Left cardiac atrium (tissue), 4 donors: ENCODE measurements around the gene NUTM2D. TPM values are rescaled to one million over a fixed set of nuclear protein-coding genes. Genes with fewer than 3 reads are reported as not detected.
"Not testable (repeated sequence)": the region's sequence is repeated elsewhere in the genome, so short reads cannot be mapped to it uniquely, and the experiment has no call there.

ENCODE experiments used
- ATAC-seq, 2 donors: fragments of 200-7000 bp; cut with Tn5 transposase; one replicate each; pipeline ENCODE4 v1.9.1; 2020; ENCODE audit warnings: mild to moderate bottlenecking in 2 of 2, moderate library complexity in 2 of 2
- DNase-seq: peaks from one replicate; pipeline ENCODE4 v3.0.0-alpha.2; 2020
- intact Hi-C, 2 donors: fragments of 100-400 bp; cut with DNase I; formaldehyde crosslinking; loops; one replicate each; pipeline versions ENCODE4 v1.14.1 to v1.15.1; 2022 to 2023
- long read RNA-seq: library from polyadenylated mRNA; unstranded; transcript quantifications from one replicate; pipeline ENCODE4 v2.0.0, GENCODE V29; 2021
- total RNA-seq, 2 donors: library from RNA; stranded (reverse); fragmentation: NEBNext Ultra II Directional; extraction: Animal tissue kit (Norgen Biotek cat#: 25700); gene quantifications; one replicate each; pipeline ENCODE4 v1.2.1, GENCODE V29; 2021
- donor health status: DM: no; HTN: yes; CAD: no.
- donor health status: DM: no; HTN: yes; CAD: no; lungs with severe emphysema.
- donor health status: DM: yes; HTN: yes; CAD: no.
- donor health status: Dilated cardiomyopathy.

The NUTM2D gene, protein sequence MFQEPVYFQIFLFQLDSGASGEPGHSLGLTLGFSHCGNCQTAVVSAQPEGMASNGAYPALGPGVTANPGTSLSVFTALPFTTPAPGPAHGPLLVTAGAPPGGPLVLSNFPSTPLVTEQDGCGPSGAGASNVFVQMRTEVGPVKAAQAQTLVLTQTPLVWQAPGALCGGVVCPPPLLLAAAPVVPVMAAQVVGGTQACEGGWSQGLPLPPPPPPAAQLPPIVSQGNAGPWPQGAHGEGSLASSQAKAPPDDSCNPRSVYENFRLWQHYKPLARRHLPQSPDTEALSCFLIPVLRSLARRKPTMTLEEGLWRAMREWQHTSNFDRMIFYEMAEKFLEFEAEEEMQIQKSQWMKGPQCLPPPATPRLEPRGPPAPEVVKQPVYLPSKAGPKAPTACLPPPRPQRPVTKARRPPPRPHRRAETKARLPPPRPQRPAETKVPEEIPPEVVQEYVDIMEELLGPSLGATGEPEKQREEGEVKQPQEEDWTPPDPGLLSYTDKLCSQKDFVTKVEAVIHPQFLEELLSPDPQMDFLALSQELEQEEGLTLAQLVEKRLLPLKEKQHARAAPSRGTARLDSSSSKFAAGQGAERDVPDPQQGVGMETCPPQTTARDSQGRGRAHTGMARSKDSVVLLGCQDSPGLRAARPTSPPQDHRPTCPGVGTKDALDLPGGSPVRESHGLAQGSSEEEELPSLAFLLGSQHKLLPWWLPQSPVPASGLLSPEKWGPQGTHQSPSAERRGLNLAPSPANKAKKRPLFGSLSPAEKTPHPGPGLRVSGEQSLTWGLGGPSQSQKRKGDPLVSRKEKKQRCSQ
- total RNA-seq = 1 to 10 TPM; 3.5 to 4.2 TPM
- long read RNA-seq = 0 reads

DNA sequence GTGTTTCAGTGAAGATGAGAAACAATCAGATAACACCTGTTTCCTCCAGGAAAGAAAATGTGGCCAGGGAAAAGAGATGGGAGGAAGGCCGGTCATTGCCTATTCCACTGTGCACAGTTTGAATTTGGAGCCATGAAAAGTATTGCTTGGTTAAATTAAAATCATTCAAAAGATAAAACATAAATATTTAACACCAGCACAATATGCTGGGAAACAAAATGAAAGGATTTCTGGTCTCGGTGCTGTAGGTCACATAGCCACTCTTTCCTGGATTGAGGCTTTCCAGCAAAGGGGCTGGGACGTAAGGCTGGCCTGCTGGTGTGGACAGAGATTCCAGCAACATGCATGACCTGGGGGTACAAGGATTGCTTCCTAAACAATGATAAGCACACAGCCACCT lies at the start of gene NUTM2D:
NUTM2D (plus strand) TSS at position 301 of the 400 bp plus-strand sequence. CDS start 522 bp downstream, outside the sequence.
- ATAC-seq, DNase-seq, intact Hi-C loops: not testable (repeated sequence)

- ATAC-seq, DNase-seq, intact Hi-C loops: not testable (repeated sequence)
Measured at GRCh38 chr10:87308702-87309101, 48.8 kb upstream of the NUTM2D start.

GRCh38 chr10:87309657-87310056 lies 47.9 kb upstream of the NUTM2D start:
- DNase-seq, intact Hi-C loops: not testable (repeated sequence)
- ATAC-seq = peak in 1 of 2 donors; percentile 43

DNA sequence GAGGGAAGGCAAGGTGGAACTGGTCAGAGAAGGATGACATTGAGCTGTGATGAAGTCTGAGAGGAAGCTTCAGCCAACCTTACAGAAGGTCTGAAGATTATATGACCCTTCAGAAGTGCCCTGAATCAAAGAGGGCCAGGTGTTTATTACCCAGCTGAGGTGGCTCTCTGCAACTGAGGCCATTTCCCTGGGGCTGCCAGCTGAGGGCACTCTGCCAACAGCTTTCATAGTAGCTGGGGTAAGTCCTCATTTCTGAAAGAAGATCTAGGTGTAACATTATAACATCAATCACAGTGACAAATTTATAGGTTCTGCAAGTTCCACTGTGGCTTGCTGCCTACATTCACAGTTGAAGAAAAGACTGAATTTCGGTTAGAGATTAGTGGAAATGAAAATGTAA lies 46.0 kb upstream of the NUTM2D start:
- DNase-seq, intact Hi-C loops, ATAC-seq: not testable (repeated sequence)

GRCh38 chr10:87313649-87314359 lies 43.7 kb upstream of the NUTM2D start:
- ATAC-seq, DNase-seq, intact Hi-C loops: not testable (repeated sequence)

DNA sequence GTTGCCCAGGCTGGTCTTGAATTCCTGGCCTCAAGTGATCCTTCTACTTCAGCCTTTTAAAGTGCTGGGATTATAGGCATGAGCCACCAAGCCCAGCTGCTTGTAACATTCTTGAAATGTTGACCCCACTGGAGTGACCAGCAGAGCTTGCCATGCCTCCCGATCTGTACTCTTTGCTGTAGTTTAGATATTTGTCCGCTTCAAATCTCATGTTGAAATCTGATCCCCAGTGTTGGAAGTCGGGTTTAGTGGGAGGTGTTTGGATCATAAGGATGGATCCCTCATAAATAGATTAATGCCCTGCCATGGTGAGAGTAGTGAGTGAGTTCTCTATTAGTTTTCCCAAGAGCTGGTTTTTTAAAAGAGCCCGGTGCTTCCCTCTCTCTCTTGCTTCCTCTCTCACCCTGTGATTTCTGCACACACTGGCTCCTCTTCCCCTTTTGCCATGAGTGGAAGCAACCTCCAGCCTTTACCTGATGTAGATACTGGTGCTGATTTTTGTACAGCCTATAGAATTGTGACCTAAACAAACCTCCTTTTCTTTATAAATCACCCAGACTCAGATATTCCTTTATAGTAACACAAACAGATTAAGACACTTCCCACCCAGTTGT lies 43.1 kb upstream of the NUTM2D start:
- DNase-seq, intact Hi-C loops, ATAC-seq: not testable (repeated sequence)

DNA sequence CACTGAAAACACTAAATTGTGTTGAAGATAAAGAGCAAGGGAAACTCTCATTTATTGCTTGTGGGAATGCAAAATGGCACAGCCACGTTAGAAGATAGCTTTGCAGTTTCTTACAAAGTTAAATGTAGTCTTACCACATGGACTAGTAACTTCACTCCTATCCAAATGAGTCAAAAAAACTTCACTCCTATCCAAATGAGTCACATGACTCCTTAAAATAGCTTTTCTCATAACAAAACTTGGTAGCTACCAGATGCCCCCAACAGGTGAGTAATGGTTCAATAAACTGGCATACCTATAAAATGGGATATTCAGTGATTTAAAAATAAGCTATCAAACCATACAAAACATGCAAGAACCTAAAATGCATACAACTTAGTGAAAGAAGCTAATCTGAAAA lies 36.0 kb upstream of the NUTM2D start:
- DNase-seq, intact Hi-C loops, ATAC-seq: not testable (repeated sequence)

- DNase-seq, intact Hi-C loops, ATAC-seq: not testable (repeated sequence)
Measured at GRCh38 chr10:87324559-87324958, 33.0 kb upstream of the NUTM2D start.

GRCh38 chr10:87327958-87328357 lies 29.6 kb upstream of the NUTM2D start:
- intact Hi-C loops, DNase-seq, ATAC-seq: not testable (repeated sequence)

- DNase-seq, intact Hi-C loops, ATAC-seq: not testable (repeated sequence)
Measured at GRCh38 chr10:87329131-87329530, 28.4 kb upstream of the NUTM2D start.

DNA sequence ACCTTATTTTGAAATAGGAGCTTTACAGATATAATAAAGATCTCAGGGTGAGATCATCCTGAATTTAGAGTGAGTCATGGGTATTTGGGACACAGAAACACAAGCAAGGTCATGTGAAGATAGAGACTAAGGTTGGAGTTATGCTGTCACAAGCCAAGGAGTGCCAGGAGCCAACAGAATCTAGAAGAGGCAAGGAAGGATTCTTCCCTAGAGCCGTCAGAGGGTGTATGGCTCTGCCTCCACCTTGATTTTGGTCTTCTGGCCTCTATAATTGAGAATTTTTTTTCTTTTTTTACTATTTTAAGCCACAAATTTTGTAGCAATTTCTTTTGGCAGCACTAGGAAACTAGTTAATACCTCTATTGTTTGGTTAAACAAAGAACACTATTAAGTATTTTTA lies 24.9 kb upstream of the NUTM2D start:
- ATAC-seq, intact Hi-C loops, DNase-seq: not testable (repeated sequence)

GRCh38 chr10:87340411-87340810 lies 17.1 kb upstream of the NUTM2D start:
- ATAC-seq, DNase-seq, intact Hi-C loops: not testable (repeated sequence)

DNA sequence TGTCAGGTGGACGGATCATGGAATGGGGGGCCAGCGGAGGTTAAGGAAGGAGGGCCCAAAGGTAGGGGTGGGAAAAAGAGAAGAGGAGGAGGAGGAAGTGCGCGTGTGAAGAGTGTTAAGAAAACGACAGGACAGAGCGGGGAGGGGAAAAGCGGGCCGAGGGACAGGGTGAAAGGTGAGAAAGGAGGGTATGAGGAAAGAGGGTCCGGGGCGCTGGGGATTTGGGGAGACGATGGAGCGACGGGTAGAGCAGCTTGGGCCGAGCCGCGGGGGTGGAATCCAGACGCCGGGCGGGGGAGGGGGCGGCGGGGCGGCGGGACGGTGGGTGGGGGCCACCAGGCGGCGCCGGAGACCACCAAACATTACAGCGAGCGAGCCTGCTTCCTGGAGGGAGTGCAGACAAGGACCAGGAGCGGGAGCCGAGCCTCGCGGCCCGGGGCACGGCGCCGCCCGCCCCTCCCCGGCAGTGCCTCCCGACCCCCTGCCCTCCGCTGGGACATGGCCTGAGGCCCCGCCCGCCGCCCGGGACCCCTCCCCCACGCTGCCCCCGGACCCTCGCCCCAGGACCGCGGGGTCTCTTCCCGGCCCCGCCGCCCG lies 15.9 kb upstream of the NUTM2D start:
- DNase-seq = peak; percentile 24
- intact Hi-C loops = not testable (repeated sequence)

GRCh38 chr10:87342249-87342710 lies 15.3 kb upstream of the NUTM2D start:
- DNase-seq = peak; percentile 91
- intact Hi-C loops = not testable (repeated sequence)
- ATAC-seq = peak; percentile 94 to 96

More for the DNA sequence above, 15.9 kb upstream of the NUTM2D start:
- peak; percentile 29 to 50 for ATAC-seq

DNA sequence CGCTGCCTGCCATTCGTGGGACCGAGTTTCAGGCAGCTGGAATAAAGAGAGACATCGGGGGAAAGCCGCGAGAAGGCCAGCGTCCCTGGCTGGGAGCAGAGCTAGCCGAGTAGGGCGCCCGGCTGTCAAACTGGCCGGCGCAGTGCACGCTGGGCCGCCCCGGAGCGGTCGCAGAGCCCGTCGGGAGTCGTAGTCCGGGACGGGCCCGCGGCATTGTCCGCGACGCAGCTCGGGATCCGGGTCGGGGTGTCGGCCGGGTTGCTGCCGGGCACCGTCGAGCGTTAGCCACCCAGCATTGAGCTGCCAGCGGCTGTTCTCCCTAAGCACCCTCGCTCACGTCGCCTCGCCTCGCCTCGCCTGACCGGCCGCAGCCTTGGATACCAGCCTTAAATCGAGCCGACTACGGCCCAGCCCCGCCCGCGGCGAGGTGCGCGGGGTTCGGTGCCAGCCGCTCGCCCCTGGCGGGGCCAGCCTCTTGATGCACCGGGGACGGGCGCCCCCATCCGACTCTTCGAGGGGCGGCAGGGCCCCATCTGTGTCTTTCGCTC lies 14.8 kb upstream of the NUTM2D start:
- ATAC-seq = peak; percentile 85 to 90

DNA sequence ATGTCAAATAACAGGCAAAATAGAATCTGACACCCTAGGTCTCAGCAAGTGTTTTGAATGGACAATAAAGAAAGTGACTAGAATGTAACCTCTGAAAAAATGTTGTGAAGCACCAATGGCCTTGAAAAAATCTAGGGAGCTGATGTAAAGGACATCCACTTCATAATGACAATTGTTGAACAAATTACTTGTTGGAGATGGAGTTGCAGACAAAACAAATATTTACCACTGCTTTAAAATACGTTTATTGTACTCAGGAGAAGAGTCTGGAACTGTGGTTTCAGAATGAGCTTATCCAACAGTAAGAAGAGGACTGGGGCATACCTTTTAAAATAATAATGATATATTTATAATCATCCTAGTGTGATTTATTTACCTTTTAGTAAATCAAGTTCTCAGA lies 11.8 kb upstream of the NUTM2D start:
- intact Hi-C loops, DNase-seq, ATAC-seq: not testable (repeated sequence)

More for the DNA sequence above, 14.8 kb upstream of the NUTM2D start:
- peak; percentile 86 for DNase-seq
- intact Hi-C loops = not testable (repeated sequence)

DNA sequence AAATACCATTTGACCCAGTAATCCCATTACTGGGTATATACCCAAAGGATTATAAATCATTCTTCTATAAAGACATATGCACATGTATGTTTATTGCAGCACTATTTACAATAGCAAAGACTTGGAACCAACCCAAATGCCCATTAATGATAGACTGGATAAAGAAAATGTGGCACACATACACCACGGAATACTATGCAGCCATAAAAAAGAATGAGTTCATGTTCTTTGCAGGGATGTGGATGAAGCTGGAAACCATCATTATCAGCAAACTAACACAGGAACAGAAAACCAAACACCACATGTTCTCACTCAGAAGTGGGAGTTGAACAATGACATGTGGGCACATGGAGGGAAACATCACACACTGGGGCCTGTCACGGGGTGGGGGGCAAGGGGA lies 7.4 kb upstream of the NUTM2D start:
- intact Hi-C loops, ATAC-seq, DNase-seq: not testable (repeated sequence)

- intact Hi-C loops, ATAC-seq, DNase-seq: not testable (repeated sequence)
Measured at GRCh38 chr10:87352825-87353224, 4.7 kb upstream of the NUTM2D start.
